ENCODE results near the gene ZNF311. TPM values are rescaled to one million over a fixed set of nuclear protein-coding genes. Genes with fewer than 3 reads are reported as not detected.

The ZNF311 gene
- polyA plus RNA-seq, 3 donors, result 0.05 TPM; not detected in 1

DNA sequence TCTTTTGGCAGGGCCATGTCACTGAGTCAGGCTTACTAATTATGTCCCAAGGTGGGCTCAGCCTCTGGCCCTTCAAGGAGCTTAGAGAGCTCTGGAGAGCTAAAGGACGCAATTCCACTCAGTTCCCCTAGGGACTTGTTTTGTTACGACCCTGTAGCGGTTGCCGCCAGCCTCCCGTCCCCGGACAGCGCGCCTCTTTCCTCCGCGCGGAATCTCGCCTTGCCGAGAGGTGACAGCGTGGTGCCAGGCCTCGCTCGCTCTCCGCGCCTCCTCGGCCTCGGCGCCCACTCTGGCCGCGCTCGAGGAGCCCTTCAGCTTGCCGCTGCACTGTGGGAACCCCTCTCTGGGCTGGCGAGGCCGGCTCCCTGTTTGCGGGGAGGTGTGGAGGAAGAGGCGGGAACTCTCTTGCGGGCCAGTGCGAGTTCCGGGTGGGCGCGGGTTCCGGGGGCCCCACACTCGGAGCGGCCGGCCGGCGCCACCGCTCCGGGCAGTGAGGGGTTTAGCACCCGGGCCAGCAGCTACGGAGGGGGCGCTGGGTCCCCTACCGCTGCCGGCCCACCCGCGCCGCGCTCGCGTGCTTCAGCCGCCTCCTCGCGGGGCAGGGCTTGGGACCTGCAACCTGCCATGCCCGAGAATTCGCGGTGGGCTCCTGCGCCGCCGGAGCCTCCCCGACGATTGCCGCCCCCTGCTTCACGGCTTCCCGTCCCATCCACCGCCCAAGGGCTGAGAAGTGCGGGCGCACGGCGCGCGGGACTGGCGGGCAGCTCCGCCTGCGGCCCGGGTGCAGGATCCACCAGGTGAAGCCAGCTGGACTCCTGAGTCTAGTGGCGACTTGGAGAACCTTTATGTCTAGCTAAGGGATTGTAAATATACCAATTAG, 9.9 kb upstream of the ZNF311 start:
- no peak overlapping the region for H3K4me3 ChIP-seq (replicated peaks in 1 of 3; ENCODE audit: low read depth in 2 of 3, low read length in 3 of 3)
- H3K4me3 Mint-ChIP-seq, result peak overlapping the region in 1 of 2 donors; percentile 27
- no peak overlapping the region for H3K4me2 ChIP-seq (replicated peaks; ENCODE audit: extremely low read depth, low read length, poor library complexity, severe bottlenecking)
- no peak overlapping the region for H3K27ac ChIP-seq (ENCODE audit: low read depth in 1 of 2, low read length in 2 of 2)
- DNase-seq, result no peak
- TF ChIP-seq, protein P1, sequence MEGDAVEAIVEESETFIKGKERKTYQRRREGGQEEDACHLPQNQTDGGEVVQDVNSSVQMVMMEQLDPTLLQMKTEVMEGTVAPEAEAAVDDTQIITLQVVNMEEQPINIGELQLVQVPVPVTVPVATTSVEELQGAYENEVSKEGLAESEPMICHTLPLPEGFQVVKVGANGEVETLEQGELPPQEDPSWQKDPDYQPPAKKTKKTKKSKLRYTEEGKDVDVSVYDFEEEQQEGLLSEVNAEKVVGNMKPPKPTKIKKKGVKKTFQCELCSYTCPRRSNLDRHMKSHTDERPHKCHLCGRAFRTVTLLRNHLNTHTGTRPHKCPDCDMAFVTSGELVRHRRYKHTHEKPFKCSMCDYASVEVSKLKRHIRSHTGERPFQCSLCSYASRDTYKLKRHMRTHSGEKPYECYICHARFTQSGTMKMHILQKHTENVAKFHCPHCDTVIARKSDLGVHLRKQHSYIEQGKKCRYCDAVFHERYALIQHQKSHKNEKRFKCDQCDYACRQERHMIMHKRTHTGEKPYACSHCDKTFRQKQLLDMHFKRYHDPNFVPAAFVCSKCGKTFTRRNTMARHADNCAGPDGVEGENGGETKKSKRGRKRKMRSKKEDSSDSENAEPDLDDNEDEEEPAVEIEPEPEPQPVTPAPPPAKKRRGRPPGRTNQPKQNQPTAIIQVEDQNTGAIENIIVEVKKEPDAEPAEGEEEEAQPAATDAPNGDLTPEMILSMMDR (IDR thresholded peaks at IDR 0.05), result no peak
- H3K27me3 Mint-ChIP-seq (ENCODE audit: low read depth in 3 of 3), result peaks cover 41 to 69% (median 45%) of the 10 kb centered on the region in 3 donors
- H2AFZ ChIP-seq (ENCODE audit: insufficient read depth, low read depth, low read length, poor library complexity, severe bottlenecking), result no peak overlapping the region
- H3K9me3 ChIP-seq (replicated peaks in 1 of 2; ENCODE audit: control insufficient read depth in 1 of 2, insufficient read depth in 1 of 2, low read length in 2 of 2), result peaks cover 9 to 16% of the 10 kb centered on the region in 2 donors
- H4K20me1 ChIP-seq (ENCODE audit: insufficient read depth, low read length), result no peaks in the 10 kb centered on the region
- H3K79me2 ChIP-seq (ENCODE audit: insufficient read depth, low read length), result no peaks in the 10 kb centered on the region
- H3K36me3 ChIP-seq (replicated peaks in 1 of 2; ENCODE audit: control insufficient read depth in 1 of 2, insufficient read depth in 2 of 2, low read length in 2 of 2), result no peaks in the 10 kb centered on the region
- H3K27me3 ChIP-seq (ENCODE audit: control insufficient read depth in 2 of 2, insufficient read depth in 2 of 2, low read length in 2 of 2), result peaks cover 44 to 64% of the 10 kb centered on the region in 2 donors
- peaks cover 18% of the 10 kb centered on the region for H3K4me1 Mint-ChIP-seq
- intact Hi-C loops (cut with micrococcal nuclease), result loop anchor here (5.0 kb wide), 1 partner anchor 328 kb away; no protein-coding TSS in a partner anchor
- H3K36me3 Mint-ChIP-seq, result peaks cover 2 to 6% of the 10 kb centered on the region in 2 donors
- 54% methylated on average over 68 of the region's 79 CpGs for WGBS (ENCODE audit: insufficient coverage)
- peaks cover 17 to 20% of the 10 kb centered on the region in 2 donors for H3K4me1 ChIP-seq (ENCODE audit: control insufficient read depth in 1 of 2, insufficient read depth in 2 of 2, low read length in 2 of 2)
- H3K9me3 Mint-ChIP-seq, result peaks cover 7 to 19% (median 13%) of the 10 kb centered on the region in 7 donors
- H3K9ac ChIP-seq (ENCODE audit: insufficient read depth, low read length, poor library complexity, severe bottlenecking), result no peak overlapping the region
- no peak overlapping the region for H3K27ac Mint-ChIP-seq

DNA sequence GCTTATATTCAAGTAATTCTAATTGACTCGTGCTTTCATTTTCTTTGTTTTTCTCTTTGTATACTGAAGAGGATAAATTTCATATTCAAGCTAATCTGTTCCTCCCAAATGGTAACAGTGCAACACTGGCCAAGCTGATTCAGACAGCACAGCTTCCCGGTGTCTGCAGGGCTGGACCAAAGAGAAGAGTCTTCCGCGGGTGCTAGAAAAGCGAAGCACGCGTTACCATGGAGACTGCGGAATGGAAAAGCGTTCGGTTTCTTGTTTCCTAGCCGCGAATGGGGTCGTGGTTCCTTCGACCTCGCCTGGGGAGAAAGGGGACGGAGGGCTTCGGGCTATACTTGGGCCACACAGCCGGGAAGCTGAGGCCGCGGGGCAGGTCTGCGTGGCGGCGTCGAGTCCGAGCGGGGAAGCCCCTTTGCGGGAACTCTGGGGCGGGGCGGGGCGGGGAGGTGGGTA, 6.2 kb upstream of the ZNF311 start:
- Mint-ChIP-seq H3K27me3 (ENCODE audit: low read depth in 3 of 3) (peaks cover 35 to 66% (median 53%) of the 10 kb centered on the region in 3 donors), H3K4me3 (peak overlapping the region; percentile 81 to 95), H3K27ac (peak overlapping the region in 3 of 7 donors; percentile 7 to 66 (median 46)), H3K4me1 (peaks cover 10% of the 10 kb centered on the region), H3K9me3 (peaks cover 7 to 21% (median 13%) of the 10 kb centered on the region in 7 donors), H3K36me3 (peaks cover 2 to 6% of the 10 kb centered on the region in 2 donors)
- H4K20me1 ChIP-seq (ENCODE audit: insufficient read depth, low read length), result no peaks in the 10 kb centered on the region
- peaks cover 9 to 16% of the 10 kb centered on the region in 2 donors for H3K9me3 ChIP-seq (replicated peaks in 1 of 2; ENCODE audit: control insufficient read depth in 1 of 2, insufficient read depth in 1 of 2, low read length in 2 of 2)
- H3K4me1 ChIP-seq (ENCODE audit: control insufficient read depth in 1 of 2, insufficient read depth in 2 of 2, low read length in 2 of 2), result peaks cover 10 to 11% of the 10 kb centered on the region in 2 donors
- no peak overlapping the region for H3K9ac ChIP-seq (ENCODE audit: insufficient read depth, low read length, poor library complexity, severe bottlenecking)
- 0% methylated on average over 16 of the region's 30 CpGs for WGBS (ENCODE audit: insufficient coverage)
- TF ChIP-seq, protein P1 (IDR thresholded peaks at IDR 0.05), result no peak
- intact Hi-C loops (cut with micrococcal nuclease), result no loop called here
- no peaks in the 10 kb centered on the region for H3K79me2 ChIP-seq (ENCODE audit: insufficient read depth, low read length)
- H3K4me3 ChIP-seq (replicated peaks in 1 of 3; ENCODE audit: low read depth in 2 of 3, low read length in 3 of 3), result peak overlapping the region; percentile 17 to 62 (median 43)
- no peaks in the 10 kb centered on the region for H3K36me3 ChIP-seq (replicated peaks in 1 of 2; ENCODE audit: control insufficient read depth in 1 of 2, insufficient read depth in 2 of 2, low read length in 2 of 2)
- peak overlapping the region; percentile 54 for H2AFZ ChIP-seq (ENCODE audit: insufficient read depth, low read depth, low read length, poor library complexity, severe bottlenecking)
- H3K4me2 ChIP-seq (replicated peaks; ENCODE audit: extremely low read depth, low read length, poor library complexity, severe bottlenecking), result peak overlapping the region; percentile 58
- no peak overlapping the region for H3K27ac ChIP-seq (ENCODE audit: low read depth in 1 of 2, low read length in 2 of 2)
- peak; percentile 15 to 34 (median 19) for DNase-seq
- H3K27me3 ChIP-seq (ENCODE audit: control insufficient read depth in 2 of 2, insufficient read depth in 2 of 2, low read length in 2 of 2), result peaks cover 52 to 65% of the 10 kb centered on the region in 2 donors

Measured in CD14-positive monocyte (primary cell).